ENCODE measurements around the gene VAV1.

GRCh38 chr19:6800991-6801484 lies 28.5 kb downstream of the VAV1 start:
- TF ChIP-seq, protein P1, sequence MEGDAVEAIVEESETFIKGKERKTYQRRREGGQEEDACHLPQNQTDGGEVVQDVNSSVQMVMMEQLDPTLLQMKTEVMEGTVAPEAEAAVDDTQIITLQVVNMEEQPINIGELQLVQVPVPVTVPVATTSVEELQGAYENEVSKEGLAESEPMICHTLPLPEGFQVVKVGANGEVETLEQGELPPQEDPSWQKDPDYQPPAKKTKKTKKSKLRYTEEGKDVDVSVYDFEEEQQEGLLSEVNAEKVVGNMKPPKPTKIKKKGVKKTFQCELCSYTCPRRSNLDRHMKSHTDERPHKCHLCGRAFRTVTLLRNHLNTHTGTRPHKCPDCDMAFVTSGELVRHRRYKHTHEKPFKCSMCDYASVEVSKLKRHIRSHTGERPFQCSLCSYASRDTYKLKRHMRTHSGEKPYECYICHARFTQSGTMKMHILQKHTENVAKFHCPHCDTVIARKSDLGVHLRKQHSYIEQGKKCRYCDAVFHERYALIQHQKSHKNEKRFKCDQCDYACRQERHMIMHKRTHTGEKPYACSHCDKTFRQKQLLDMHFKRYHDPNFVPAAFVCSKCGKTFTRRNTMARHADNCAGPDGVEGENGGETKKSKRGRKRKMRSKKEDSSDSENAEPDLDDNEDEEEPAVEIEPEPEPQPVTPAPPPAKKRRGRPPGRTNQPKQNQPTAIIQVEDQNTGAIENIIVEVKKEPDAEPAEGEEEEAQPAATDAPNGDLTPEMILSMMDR (IDR thresholded peaks at IDR 0.05; ENCODE audit: extremely low read depth in 1 of 2, insufficient read depth in 1 of 2, low read depth in 1 of 2, low read length in 2 of 2), result no peak
- TF ChIP-seq GATA2 (IDR thresholded peaks at IDR 0.05; ENCODE audit: insufficient read depth, insufficient read length, low read depth, low read length) (no peak), EZH2 (IDR thresholded peaks at IDR 0.05; ENCODE audit: borderline replicate concordance, low read depth, low read length, severe bottlenecking) (no peak), MAX (IDR thresholded peaks at IDR 0.05; ENCODE audit: insufficient read depth, insufficient read length) (no peak), POLR2AphosphoS5 (IDR thresholded peaks at IDR 0.05; ENCODE audit: insufficient read depth, low read depth, low read length) (no peak), POLR2A (IDR thresholded peaks at IDR 0.05; ENCODE audit: low read depth, low read length) (no peak)
